Daoy (cell line): ENCODE data around the gene PIEZO1. TPM values are rescaled to one million over a fixed set of nuclear protein-coding genes. Genes with fewer than 3 reads are reported as not detected.
A peak's percentile ranks its signal among the peaks of the same experiment; 100 is the strongest.

Experiments used
- DNase-seq: peaks from one replicate; pipeline ENCODE4 v3.0.0-alpha.2; 2015; ENCODE audit warnings: low read depth
- total RNA-seq: library from RNA; depleted of rRNA; stranded (reverse); fragments of >200 nt; shearing (Covaris generic); gene quantifications from 2 replicates; pipeline ENCODE4 v1.2.3, GENCODE V29; 2014

Gene PIEZO1
- total RNA-seq, 1 experiment from 2014 or later, result 62.9 TPM

DNA sequence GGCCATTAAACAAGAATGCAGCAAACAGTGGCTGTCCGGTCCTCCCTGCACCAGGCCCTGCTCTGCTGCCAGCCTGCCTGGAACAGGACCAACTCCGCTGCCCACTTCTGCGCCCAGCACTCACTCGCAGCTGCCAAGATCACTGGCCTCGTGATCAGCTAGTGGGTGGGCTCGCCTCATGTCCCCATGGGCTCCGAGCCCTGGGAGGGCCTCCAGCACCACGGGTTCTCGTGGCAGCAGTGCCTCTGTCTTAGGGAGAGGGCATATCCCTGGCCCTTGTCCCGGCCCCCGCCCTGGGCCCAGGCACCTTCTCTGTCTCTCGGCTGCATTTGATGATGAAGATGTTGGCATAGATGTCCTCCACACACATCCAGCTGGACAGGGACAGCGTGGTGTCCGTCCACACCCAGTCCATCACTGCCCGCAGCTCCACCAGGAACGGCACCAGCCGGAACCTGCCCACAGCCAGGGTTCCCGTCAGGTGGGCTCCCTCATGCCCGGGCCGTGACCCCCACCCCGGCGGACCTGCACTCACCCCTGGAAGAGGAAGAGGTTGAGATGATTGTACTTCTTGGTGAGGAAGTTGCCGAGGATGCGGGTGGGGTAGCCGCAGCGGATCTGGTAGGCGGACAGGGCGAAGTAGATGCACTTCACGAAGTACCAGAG lies 65.6 kb downstream of the PIEZO1 start:
- no peak for DNase-seq

DNA sequence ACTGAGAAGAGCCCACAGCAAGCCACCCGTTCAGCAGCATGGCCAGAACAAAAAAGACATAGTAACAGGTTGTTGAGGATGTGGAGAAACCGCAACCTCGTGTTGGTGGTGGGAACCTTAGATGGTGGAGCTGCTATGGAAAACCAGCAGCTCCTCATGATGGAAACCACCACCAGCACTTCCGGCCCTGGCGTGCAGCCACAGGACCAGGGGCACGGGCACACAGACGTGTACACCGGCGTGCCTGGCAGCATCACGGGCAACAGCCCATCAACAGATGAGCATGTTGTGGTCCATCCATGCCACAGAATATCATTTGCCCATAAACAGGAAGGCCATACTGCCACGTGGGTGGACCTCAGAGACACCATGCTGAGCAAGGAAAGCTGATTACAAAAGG lies 66.8 kb downstream of the PIEZO1 start:
- DNase-seq, result no peak

DNA sequence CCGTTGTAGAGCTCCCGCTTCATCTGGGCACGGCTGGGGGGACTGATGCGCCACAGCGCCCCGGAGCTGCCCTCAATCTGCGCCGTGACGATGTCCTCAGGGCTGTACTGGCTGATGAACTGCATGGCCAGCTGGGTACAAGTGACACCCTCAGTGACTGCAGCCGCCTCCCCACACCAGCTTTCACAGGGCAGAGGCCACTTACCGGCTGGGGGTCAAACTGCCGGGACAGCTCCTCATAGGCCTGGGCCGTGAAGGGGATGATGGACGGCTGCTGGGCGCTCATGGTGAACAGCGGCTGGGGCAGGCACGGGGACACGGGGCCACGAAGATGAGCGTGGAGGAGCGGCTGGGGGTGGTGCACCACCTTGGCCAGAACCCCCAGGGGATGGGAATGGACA lies 68.4 kb downstream of the PIEZO1 start:
- DNase-seq, result no peak

DNA sequence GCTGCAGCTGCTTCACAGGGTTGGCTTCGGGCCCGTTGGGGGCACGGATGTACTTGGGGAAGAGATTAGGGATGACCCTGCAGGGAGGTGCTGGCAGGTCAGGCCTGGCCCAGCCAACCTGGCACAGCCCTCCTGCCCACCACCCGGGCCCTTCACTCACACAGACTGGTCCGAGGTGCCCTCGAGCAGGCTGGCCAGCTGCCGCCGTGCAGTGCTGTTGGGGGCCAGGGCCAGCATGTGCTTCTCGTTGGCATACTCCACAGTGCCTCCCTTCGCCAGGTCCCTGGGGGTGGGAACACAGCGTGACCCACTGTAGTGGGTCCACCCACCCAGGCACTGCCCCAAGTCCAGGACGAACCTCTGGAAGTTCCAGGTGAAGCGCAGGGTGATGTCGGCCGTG lies 68.8 kb downstream of the PIEZO1 start:
- no peak for DNase-seq

DNA sequence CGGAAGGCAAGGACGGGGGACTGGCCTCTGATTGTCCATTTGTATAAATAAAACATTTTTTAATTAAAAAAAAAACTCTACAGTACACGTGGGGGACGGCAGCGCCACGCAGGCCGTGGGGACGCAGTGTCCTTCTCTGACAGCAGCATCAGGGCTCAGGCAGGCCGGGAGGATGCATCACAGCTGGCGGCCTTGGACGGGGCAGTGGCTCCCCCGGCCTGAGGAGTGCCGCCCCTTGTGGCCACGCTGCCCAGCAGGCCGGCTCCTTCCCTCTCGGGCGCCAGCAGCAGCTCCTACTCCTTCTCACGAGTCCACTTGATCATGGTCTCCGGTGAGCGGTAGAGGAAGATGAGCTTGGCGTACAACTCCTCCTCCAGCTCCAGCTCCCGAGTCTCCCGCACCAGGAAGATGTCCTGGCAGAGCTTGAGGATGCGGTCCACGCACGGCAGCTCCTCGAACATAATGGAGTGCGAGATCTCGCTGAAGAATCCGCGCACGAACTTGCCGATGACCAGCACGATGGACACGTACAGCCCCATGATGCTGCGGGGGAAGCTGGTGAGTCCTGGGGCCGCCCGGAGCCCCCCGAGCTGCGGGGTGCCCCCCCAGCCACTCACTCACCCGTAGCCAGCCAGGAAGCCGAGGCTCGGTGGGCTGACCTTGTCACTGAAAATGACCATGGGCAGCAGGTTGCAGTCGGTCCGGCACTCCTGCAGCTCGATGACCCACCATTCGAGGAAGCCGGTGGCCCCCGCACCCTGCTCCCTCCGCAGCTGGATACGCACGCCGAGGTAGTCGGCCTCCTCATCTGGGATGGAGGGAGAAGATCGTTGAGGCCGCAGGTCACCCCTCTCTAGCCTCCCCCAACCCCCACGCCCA lies 69.5 kb downstream of the PIEZO1 start:
- no peak for DNase-seq

DNA sequence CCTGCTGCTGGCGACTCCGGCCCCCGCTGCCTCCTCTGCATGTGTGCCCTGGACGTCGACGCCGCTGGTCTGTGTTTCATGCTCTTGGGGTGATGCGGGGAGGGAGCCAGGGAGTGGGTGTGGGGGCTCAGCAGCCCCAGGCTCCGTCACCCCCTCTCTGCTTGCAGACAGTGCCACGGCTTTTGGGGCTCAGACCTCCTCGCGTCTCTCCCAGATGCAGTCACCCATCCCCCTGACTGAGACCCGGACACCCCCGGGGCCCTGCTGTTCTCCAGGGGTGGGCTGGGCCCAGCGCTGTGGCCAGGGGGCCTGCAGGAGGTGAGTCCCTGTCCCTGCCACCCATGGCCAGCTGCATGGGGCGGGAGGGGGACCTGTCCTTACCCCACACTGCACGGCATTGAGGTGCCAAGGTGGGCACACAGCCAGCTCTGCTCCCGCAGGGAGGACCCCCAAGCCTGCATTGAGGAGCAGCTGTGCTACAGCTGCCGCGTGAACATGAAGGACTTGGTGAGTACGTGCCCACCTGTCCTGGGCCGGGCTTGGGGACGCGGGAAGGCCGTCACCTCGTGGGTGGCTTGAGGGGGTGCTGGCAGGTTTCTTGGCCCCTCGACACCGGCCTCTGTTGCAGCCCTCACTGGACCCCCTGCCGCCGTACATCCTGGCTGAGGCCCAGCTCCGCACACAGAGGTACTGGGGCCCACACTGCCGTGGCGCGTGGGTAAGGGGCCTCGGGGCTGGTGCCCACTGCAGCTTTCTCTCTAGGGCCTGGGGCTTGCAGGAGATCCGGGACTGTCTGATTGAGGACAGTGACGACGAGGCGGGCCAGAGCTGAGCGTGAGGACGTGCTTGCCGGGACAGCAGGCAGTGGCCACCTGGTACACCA lies 70.4 kb downstream of the PIEZO1 start:
- no peak for DNase-seq

DNA sequence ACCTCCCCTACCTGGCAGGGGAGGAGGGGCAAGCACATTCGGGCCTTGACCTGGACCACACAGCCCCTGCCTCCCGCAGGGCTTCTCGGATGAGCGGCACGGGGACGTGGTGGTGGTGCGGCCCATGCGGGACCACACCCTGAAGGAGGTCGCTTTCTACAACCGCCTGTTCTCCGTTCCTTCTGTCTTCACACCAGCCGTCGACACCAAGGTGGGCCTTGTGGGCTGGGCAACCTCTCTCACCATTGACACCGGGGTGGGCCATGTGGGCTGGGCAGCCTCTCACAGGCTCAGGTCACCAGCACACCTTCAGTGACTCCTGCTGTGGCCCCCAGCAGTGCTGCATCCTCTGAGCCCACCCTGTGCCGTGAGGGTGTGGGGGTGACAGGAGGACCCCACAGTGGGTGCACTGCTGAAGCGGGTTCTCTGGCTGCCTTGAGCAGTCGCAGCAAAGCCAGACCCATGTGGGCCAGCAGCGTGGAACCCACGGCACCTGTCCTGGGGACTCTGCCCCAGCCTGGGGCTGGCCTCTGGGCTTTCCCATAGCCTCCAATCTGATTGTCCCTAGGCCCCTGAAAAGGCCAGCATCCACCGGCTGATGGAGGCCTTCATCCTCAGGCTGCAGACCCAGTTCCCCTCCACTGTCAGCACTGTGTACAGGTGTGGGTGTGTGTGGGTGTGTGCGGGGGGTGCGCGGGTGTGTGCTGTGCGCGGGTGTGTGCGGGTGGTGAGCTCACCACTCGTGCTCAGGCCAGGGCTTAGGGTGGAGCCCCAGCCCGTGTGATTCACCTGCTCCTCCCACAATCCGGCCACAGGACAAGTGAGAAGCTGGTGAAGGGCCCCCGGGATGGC lies 71.2 kb downstream of the PIEZO1 start:
- DNase-seq, result no peak

DNA sequence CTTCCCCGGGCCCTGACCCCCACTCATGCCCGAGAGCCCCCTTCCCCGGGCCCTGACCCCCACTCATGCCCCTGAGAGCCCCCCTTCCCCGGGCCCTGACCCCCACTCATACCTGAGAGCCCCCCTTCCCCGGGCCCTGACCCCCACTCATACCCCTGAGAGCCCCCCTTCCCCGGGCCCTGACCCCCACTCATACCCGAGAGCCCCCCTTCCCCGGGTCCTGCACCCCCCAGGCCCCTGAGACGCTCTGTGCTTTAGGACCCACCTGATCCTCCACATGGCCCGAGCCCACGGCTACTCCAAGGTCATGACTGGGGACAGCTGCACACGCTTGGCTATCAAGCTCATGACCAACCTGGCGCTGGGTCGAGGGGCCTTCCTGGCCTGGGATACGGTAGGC lies 72.0 kb downstream of the PIEZO1 start:
- no peak for DNase-seq

DNA sequence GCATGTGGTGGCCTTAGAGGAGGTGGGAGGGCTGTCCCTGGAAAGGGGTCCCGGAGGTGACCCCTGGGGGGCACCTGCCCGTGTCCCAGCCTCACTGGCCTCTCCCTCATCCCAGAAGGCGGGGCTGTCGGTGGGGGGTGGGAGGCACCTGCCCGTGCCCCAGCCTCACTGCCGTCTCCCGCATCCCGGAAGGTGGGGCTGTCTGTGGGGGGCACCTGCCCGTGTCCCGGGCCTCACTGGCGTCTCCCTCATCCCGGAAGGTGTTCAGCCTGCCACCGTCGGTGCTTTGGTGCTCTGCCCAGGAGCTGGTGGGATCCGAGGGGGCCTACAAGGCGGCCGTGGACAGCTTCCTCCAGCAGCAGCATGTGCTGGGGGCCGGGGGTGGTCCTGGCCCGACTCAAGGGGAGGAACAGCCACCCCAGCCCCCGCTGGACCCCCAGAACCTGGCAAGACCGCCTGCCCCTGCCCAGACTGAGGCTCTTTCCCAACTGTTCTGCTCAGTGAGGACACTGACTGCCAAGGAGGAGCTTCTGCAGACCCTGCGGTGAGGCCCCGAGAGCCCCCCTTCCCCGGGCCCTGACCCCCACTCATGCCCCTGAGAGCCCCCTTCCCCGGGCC lies 72.5 kb downstream of the PIEZO1 start:
- no peak for DNase-seq

DNA sequence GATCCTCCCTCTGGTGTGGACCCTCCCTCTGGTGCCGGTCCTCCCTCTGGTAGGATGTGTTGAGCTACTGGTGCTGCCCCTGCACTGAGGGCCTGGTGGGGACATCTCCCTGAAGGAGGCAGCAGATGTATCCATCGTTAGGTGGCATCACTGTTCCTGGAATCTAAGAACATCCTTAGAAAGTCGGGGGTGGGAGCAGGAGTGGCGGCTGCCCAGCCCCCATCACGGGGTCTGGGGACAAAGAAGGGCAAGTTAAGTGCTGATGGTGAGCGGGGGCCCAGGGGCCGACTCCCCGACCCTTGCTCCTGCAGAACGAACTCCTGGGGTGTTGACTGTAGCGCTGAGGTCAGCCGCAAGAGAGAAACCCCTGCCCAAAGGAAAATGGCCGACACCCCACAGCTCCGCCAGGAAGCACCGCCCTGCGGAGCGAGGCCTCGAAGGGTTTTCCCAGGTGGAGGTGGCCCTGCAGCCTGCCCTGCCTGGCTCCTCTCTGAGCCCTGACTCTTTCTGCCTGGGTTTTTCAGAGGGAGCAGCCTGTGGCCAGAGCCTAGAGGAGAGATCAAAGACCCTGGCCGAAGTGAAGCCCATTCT lies 73.2 kb downstream of the PIEZO1 start:
- DNase-seq, result no peak

DNA sequence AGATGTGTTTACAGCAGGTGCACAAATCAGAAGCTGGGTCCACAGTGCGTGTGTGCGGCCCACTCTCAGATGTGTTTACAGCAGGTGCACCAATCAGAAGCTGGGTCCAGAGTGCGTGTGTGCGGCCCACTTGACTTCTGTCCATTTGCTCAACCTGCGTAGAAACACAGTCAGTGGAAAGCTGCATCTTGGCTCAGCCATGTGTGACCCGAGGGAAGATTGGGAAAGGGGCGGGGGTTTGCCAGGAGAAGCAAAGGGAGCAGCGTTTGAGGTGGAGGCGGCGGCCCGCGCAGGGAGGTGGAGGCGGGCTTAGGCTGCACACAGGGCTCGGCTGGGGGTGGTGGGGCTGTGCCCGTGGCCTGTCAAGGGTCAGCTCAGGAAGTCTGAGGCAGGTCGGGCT lies 74.5 kb downstream of the PIEZO1 start:
- no peak for DNase-seq

DNA sequence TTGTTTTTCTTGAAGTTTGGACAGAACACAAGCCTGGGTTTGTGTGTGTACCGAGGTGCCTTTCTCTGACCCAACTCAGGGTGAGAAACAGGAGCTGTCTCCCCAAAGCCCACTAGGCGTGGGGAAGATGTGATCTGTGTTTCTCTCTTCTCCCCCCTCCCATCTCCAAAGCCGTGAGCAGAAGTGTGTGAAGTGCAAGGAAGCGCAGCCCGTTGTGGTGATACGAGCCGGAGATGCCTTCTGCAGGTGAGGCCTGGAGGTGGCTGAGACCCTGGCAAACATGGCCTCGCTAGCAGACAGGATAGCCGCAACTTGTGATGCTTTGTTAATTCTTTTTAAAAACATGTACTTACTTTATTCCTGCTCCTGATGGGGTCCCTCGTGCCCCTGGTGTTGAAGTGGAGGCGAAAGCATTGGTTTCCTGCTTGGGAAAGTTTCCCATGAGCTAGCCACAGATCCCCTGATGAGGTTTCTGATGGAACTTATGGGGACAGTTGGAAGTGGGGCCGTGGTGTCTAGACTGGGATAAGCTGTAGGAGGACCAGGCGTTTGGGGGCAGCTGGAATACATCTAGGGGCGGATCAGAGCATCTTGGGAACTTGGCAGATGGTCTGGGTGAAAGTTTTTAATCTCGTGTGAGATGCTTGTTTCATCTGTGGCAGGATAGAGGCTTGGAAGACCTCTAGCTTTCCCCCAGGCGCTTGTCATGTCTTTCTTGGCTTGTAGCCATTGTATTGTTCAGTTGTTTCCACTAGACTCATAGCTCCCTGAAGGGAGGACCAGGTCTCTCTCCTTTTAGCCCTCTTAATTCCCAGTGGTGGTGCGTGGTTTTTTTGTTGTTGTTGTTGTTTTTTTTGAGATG lies 77.8 kb downstream of the PIEZO1 start:
- DNase-seq, result no peak

DNA sequence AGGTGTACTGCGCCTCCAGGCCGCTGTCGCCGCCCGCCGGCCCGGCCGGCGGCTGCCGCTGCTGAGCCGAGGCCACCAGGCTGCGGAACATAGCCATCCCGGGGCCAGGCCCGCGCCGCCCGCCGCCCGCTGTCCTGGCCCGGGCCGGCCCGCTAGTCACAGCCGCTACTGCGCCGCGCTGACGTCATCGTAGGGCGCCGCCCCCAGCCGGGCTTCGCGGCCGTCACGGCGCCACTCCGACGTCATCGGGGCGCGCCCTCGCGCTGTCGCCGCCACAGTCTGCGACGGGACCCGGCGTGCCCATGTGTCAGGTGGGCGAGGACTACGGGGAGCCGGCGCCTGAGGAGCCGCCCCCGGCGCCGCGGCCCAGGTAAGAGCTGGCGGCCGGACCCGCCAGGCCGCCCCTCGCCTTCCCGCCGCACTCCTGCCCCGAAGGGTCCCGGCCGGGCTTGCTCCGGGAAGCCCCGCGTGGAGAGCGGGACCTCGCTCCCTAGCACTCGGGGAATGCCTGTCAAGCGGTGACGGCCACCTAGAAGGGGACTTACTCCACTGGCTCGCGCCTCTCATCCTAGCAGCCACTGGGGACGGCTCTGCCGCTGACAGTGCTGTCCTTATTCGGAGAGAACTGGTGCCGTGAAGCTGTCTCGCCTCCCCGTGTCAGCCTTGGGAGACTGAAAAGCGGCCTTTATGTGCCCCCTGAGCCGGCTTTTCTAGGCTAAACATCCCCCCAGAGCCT lies 78.6 kb downstream of the PIEZO1 start, which contains the start of the genes CTU2 and RNF166:
Gene CTU2 (plus strand): TSS at position 275 of the 736 bp plus-strand sequence. CDS start 28 bp downstream, at position 303.
Gene RNF166 (minus strand): TSS at position 180 of the 736 bp plus-strand sequence. CDS start 83 bp downstream, at position 97.
- DNase-seq, result peak; percentile 92

DNA sequence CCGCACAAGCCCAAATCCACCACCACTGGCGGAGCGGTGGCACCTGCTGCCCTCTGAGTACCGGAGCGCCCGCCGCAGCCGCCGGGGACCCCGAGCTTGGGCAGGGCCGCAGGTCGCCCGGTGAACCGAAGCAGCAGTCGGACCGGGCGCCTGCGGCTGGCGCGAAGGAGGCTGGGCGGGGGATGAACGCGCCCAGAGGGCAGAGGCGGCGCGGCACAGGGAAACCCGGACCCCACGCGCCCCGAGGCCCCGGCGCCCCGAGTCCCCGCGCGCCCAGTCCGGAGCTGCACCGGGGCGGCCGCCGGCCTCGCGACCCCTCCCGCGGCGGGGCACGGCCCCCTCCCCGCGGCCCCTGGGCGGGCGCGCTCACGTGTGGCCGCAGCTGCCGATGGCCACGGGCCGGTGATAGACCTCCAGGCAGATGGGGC lies 79.2 kb downstream of the PIEZO1 start:
- no peak for DNase-seq

DNA sequence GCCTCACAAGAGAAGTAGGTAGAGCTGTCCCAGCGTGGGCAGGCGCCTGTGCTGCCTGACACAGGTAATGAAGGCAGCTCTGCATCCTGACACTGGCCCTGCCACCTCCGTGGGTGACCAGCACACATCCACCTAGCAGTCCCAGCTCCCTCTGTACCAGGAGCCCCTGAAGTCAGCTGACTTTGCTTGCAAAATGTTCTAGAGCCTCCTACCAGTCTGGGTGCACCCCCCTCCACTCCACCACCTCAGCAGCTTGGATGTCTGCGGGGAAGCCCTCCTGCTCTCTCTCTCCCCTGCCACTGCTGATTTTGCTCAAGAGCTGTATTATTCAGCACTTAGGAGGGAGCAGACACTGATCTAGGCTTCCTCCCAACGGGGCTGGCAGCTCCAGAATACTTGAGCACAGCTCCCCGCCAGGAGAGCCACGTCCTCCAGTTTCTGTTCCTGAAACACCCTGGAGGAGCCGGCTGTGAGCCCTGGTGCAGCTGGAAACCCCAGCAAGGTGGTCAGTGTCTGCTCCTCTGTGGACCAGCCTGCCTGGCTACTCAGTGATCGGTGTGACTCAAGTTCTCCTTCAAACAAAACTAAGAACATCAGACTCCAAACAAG lies 79.8 kb downstream of the PIEZO1 start:
- DNase-seq, result no peak

DNA sequence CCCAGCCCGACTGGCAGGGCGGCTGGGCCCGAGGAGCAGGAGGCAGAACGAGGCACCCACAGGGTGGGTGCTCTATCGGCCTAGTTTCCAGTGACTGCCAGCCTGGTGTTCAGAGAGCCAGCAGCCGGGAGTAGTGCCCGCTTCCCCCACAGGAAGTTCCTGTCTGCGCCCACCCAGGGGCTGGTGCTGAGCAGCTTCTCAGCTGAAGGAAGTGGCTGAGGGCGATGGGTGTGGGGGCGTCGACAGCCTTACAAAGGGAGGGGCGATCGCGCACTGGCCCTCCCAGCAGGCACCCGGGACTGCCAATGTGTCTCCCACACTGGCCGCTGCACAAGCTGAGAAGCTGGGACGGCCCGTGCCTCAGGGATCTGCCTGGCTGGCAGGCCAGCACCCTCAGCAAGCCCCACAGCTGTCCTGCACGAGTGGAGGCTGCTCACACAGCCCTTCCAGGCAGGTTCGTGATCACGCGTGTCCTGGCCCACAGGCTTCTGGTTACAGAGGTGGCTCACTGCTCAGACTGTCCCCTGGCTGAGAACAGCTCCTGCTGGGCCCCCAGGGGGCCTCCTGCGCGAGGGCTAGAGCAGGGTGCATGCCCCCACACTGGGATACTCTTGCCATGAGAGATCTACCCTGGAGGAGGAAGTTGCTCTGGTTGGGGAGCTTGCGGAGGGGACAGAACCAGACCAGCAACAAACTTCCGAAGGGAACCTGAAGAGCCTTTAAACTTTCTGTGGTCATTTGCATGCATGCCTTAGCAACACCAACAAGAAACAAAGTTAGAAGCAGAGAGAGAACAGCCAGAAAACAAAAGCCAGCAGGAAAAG lies 81.3 kb downstream of the PIEZO1 start:
- DNase-seq, result peak; percentile 47
